Skeletal muscle satellite cell (primary cell): ENCODE measurements around the gene CPXM1.
"Not testable (repeated sequence)": the region's sequence is repeated elsewhere in the genome, so short reads cannot be mapped to it uniquely, and the experiment has no call there.

Experiments
- H3K27me3 ChIP-seq: 2 replicates; pipeline ENCODE4 v1.7.0; 2013; ENCODE audit warnings: low read length; ENCODE audit not compliant: control insufficient read depth, insufficient read depth
- H3K36me3 ChIP-seq: 2 replicates; pipeline ENCODE4 v1.7.0; 2013; ENCODE audit warnings: mild to moderate bottlenecking, control low read depth, low read length; ENCODE audit not compliant: insufficient read depth
- H3K4me1 ChIP-seq: 2 replicates; pipeline ENCODE4 v1.7.0; 2013; ENCODE audit warnings: low read length; ENCODE audit not compliant: control insufficient read depth, insufficient read depth
- H3K4me2 ChIP-seq: 2 replicates; pipeline ENCODE4 v1.7.0; 2013; ENCODE audit warnings: mild to moderate bottlenecking, low read length
- H3K4me3 ChIP-seq: 2 replicates; pipeline ENCODE4 v1.7.0; 2013; ENCODE audit warnings: low read length
- H3K9ac ChIP-seq: 2 replicates; pipeline ENCODE4 v1.7.0; 2013; ENCODE audit warnings: mild to moderate bottlenecking, low read depth, low read length, moderate library complexity
- H3K9me3 ChIP-seq: replicated peaks from 2 replicates; pipeline ENCODE4 v1.7.0; 2013; ENCODE audit warnings: mild to moderate bottlenecking, control low read depth, low read length

The CPXM1 gene

DNA sequence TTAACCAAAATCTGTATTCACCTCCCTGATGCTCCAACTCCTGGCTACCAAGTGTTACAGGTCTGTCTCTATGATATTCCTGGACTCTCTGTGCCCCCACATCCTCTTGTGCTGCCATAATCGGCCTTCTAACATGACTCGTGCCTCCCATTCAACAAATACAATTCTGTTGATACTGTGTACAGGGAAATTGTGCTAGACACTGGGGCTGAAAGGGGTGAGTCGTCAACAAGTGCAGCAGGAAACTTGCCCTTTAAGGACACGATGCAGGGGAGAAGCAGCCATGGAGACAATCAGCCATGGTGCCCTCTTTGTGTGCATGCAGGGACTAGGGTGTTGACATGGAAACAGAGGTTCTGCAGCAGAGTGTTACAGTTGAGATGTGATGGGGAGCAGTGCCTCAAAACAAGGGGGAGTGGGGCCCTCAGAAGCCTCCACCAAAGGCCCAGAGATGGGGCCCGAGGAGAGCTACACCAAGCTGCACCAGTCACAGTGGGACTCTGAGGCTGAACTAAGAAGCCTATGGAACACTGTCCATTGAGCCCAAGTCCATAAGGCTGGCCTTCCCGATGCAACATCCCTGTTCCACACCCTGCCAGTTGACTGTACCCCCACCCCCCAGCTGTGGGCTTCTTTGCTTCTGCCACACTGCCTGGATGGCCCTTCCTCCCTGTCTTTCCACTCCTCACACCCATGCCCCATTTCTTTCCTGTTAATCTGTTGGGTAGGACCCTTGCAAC, 37.0 kb upstream of the CPXM1 start:
- H3K4me1 ChIP-seq, result peaks cover 9% of the 10 kb centered on the region
- H3K9me3 ChIP-seq, result no peaks in the 10 kb centered on the region
- no peaks in the 10 kb centered on the region for H3K27me3 ChIP-seq
- H3K36me3 ChIP-seq, result peaks cover 2% of the 10 kb centered on the region
- H3K9ac ChIP-seq, result no peak overlapping the region
- no peak overlapping the region for H3K4me2 ChIP-seq
- no peak overlapping the region for H3K4me3 ChIP-seq

DNA sequence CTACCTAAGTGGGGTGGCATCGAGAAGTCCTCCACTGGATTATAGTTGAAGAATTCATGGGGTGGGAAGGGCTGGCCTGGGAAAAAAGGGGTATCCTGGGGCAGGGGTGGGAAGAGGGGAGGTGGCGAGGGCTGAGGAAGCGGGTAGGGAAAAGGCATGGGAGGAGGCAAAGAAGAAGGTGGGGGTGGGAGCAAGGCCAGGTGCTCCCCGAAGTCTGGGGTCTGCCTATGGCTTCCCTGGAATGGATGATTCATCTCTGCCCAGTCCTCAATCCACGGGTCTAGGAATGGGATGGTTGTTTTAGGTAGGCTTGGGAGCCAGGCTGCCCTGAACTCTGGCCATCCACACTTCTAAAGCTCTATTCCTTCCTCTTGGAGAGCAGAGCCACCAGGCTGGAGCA, 35.6 kb upstream of the CPXM1 start:
- Histone ChIP-seq H3K4me3 (no peak overlapping the region), H3K4me2 (no peak overlapping the region), H3K36me3 (peaks cover 2% of the 10 kb centered on the region), H3K4me1 (peaks cover 14% of the 10 kb centered on the region), H3K27me3 (no peaks in the 10 kb centered on the region), H3K9ac (no peak overlapping the region), H3K9me3 (no peaks in the 10 kb centered on the region)

DNA sequence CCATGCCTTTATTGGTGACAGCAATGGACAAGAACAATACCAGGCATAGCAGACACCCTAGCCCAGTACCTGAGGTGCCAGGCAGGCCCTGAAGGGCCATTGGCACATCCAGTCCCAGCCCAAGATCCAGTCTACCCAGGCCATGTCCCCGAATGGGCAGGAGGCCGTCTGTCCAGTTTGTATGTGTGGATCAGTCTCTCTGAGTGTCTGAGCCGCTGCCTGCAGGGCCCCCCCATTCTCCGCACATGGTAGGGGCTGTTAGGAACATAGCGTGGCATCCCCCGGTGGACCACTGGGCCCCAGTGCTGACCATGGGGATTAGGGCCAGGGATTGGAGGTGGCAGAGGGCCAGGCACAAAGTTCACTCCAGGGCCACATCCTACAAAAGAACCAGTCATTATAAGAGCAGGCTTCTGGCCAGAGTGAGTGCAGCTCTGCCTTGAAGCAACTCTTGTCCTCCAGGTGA, 34.9 kb upstream of the CPXM1 start:
- peaks cover 14% of the 10 kb centered on the region for H3K4me1 ChIP-seq

DNA sequence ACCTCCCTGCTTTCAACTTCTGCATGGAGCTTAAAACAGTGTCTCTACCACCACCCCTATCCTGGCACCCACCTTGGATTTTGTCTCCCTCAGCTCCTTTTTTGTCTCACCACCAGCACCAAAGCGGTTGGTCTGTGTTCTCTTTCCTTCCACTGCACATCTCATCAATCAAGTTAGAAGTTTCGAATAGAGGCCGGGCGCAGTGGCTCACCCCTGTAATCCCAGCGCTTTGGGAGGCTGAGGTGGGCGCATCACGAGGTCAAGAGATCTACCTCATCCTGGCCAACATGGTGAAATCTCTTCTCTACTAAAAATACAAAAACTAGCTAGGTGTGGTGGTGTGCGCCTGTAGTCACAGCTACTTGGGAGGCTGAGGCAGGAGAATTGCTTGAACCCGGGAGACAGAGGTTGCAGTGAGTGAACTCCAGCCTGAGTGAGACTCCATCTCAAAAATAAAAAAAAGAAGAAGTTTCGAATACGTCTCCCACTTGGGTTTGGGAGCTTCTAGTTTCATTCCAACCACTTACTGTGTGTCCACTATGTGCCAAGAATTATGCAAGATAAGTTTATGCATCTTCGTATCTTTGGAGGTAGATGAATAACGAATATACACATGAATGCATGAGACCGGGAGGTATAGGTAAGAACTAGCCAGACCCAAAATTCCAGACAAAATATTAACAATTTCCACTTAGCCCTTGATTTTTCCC, 34.1 kb upstream of the CPXM1 start:
- Histone ChIP-seq H3K4me3 (no peak overlapping the region), H3K36me3 (peaks cover 2% of the 10 kb centered on the region), H3K9me3 (no peaks in the 10 kb centered on the region), H3K9ac (no peak overlapping the region), H3K4me1 (peaks cover 6% of the 10 kb centered on the region), H3K4me2 (no peak overlapping the region), H3K27me3 (peaks cover 6% of the 10 kb centered on the region)

More for the DNA sequence above, 34.9 kb upstream of the CPXM1 start:
- H3K4me3 ChIP-seq, result no peak overlapping the region
- H3K9me3 ChIP-seq, result no peaks in the 10 kb centered on the region
- H3K27me3 ChIP-seq, result no peaks in the 10 kb centered on the region
- peaks cover 2% of the 10 kb centered on the region for H3K36me3 ChIP-seq
- no peak overlapping the region for H3K4me2 ChIP-seq
- no peak overlapping the region for H3K9ac ChIP-seq

DNA sequence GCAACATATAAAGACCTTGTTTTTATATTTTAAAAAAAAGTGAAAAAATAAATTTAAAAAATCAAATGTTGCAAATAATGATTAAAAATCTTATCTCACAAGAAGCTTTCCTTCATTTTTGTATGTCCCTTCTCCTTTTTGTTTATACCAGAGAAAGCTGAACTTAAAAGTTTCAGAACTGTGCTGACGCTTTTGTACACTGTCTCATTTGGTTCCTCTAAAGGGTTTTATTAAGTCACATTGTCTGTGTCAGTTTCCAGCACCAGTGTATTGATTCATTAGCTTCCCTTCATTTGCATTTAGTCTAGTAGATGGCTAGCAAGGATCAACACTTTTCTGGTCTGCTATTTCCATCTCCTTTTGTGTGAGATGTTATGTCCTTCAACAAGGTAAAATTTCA, 33.3 kb upstream of the CPXM1 start:
- H3K4me3 ChIP-seq, result no peak overlapping the region
- H3K4me1 ChIP-seq, result peaks cover 5% of the 10 kb centered on the region
- H3K36me3 ChIP-seq, result peaks cover 2% of the 10 kb centered on the region
- no peaks in the 10 kb centered on the region for H3K9me3 ChIP-seq
- peaks cover 11% of the 10 kb centered on the region for H3K27me3 ChIP-seq
- H3K4me2 ChIP-seq, result no peak overlapping the region
- no peak overlapping the region for H3K9ac ChIP-seq

DNA sequence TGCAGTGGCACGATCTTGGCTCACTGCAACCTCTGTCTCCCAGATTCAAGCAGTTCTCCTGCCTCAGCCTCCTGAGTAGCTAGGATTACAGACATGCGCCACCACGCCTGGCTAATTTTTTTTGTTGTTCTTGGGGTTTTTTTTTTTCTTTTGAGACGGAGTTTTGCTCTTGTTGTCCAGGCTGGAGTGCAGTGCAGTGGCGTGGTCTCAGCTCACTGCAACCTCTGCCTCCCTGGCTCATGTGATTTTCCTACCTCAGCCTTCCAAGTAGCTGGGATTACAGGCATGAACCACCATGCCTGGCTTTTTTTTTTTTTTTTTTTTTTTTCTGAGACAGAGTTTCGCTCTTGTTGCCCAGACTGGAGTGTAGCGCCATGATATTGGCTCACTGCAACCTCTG, 30.8 kb upstream of the CPXM1 start:
- not testable (repeated sequence) for H3K4me1 ChIP-seq

DNA sequence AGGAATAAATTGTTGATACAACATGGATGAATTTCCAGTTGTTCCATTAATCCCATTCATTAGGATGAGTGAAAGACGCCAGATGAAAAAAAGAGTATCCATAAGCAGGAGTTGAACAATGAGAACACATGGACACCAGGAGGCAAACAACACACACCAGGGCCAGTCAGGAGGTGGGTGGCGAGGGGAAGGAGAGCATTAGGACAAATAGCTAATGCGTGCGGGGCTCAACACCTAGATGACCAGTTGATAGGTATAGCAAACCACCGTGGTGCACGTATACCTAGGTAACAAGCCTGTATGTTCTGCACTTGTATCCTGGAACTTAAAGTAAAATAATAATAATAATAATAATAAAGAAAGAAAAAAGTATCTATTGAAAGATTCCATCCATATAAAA, 28.9 kb upstream of the CPXM1 start:
- Histone ChIP-seq H3K4me2 (no peak overlapping the region), H3K9me3 (no peaks in the 10 kb centered on the region), H3K36me3 (no peaks in the 10 kb centered on the region), H3K27me3 (peaks cover 41% of the 10 kb centered on the region), H3K4me1 (peaks cover 5% of the 10 kb centered on the region), H3K4me3 (no peak overlapping the region), H3K9ac (no peak overlapping the region)

More for the DNA sequence above, 30.8 kb upstream of the CPXM1 start:
- H3K9ac ChIP-seq, H3K9me3 ChIP-seq, H3K4me2 ChIP-seq, H3K36me3 ChIP-seq, H3K4me3 ChIP-seq: not testable (repeated sequence)
- peaks cover 35% of the 10 kb centered on the region for H3K27me3 ChIP-seq

DNA sequence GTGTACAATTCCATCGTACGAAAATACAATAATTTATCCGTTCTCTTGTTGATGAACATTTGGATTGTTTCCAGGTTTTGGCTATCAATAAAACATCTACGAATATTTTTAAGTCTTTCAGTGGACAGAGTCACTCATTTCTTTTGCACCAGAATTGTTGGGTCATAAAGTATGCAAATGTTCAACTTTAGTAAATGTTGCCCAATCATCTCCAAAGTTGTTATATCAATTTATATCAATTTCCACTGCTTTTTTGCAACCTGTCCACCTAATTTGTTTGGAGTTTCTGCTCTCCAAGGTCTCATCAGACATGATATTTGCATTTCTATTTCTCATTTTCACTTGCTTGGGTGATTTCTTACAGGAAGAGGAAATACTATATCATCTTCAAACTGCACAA, 26.2 kb upstream of the CPXM1 start:
- peaks cover 2% of the 10 kb centered on the region for H3K4me1 ChIP-seq
- H3K9ac ChIP-seq, result no peak overlapping the region
- H3K4me2 ChIP-seq, result no peak overlapping the region
- H3K36me3 ChIP-seq, result no peaks in the 10 kb centered on the region
- H3K9me3 ChIP-seq, result no peaks in the 10 kb centered on the region
- H3K4me3 ChIP-seq, result no peak overlapping the region
- H3K27me3 ChIP-seq, result peaks cover 43% of the 10 kb centered on the region

DNA sequence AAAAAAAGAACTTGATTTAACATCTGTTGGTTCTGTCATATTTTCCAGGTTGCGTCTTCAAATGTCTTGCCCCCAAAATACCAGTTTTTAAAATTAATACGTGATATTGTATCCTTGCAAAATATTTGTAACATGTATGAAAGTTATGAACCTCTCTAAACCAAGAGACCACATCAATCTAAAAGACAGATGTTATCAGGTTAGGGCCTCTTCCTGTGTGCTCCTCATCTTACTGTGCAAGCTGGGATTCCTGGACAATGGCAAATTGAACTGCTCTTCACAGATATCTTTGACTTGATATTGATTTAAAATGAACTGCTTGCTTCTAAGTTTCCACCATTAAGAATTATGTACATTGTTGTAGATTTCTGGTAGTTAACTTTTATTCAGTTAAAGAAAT, 25.3 kb upstream of the CPXM1 start:
- no peaks in the 10 kb centered on the region for H3K4me1 ChIP-seq
- H3K27me3 ChIP-seq, result peaks cover 51% of the 10 kb centered on the region
- H3K9me3 ChIP-seq, result no peaks in the 10 kb centered on the region
- no peak overlapping the region for H3K4me3 ChIP-seq
- H3K9ac ChIP-seq, result no peak overlapping the region
- H3K4me2 ChIP-seq, result no peak overlapping the region
- H3K36me3 ChIP-seq, result no peaks in the 10 kb centered on the region

DNA sequence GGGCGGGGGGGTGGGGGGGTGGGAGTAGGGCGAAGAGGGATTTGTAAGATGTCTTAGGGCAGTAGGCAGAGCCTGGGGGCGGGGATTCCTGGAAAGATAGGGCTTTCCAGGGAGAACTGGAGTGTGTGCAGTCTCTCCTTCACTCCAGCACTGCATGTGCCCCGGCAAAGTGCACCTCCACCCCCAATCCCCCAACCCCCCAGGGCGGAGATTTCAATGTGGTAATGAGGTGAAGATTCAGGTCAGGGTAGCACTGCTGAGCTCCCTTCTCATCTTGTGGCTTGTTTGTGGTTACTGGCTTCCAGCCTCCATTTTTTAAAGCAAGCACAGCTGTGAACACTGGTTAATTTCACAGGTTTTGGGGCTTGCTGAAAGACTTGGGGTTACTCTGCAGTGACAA, 21.6 kb upstream of the CPXM1 start:
- Histone ChIP-seq H3K9ac (no peak overlapping the region), H3K27me3 (peaks cover 43% of the 10 kb centered on the region), H3K9me3 (no peaks in the 10 kb centered on the region), H3K4me1 (peaks cover 10% of the 10 kb centered on the region), H3K4me2 (no peak overlapping the region), H3K36me3 (no peaks in the 10 kb centered on the region), H3K4me3 (no peak overlapping the region)

DNA sequence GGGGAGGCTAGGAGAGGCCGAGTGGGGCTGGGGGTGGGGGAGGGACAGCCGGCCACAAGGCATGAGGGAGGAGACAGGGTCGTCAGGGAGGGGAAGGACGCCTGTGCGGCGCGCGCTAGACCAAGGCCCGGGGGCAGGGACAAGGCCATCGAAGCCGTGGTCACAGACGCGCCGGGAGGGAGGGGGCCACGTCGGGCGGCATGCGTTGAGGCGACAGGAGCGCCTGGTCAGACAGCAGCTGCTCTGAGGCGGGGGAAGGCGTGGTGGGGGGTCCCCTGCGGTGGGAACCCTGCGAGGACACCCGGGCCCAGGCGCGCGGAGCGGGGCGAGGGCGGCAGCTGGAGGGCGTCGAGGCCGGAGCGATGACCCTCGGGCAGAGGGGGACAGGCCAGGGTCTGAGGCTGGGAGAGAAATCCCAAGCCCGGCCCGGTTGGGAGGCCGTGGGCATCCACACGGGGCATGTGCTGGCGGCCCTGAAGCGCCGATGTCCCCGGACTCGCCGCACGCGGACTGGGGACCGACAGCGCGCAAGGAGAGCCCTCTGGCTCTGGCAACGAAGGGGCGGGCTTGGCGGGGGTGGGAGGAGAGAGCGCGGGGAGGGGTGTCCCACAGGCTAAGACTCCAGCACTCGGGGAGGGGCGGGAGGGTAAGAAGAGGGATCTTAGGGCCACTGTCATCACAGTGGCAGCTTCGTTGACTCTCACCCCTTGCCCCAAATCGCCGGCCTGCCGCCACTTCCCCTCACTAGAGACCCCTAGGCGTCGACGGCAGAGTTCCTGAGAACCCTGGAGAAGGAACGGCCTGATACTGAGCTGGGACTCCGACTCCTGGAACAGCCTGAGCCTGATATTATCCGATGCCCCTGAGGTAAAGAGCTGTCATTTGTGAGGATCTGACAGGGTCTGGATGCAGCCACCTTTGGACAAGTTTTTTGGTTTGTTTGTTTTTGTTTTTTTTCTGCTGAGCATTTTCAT, 20.8 kb upstream of the CPXM1 start:
- H3K4me1 ChIP-seq, result peaks cover 10% of the 10 kb centered on the region
- no peak overlapping the region for H3K4me3 ChIP-seq
- H3K9ac ChIP-seq, result no peak overlapping the region

More for the DNA sequence above, 20.8 kb upstream of the CPXM1 start:
- Histone ChIP-seq H3K4me2 (no peak overlapping the region), H3K36me3 (no peaks in the 10 kb centered on the region), H3K9me3 (no peaks in the 10 kb centered on the region), H3K27me3 (peaks cover 34% of the 10 kb centered on the region)
